Astrocyte (in vitro differentiated cells and primary cell): ENCODE measurements around the gene NRG3.

Source experiments
- EZH2 ChIP-seq: IDR thresholded peaks from 2 replicates; pipeline ENCODE4 v1.6.1; 2012; ENCODE audit warnings: mild to moderate bottlenecking, low read length, inconsistent platforms; ENCODE audit not compliant: insufficient read depth
- TF ChIP-seq, protein P1 (sequence below): IDR thresholded peaks from 2 replicates; pipeline ENCODE4 v1.5.1; 2011; ENCODE audit warnings: low read depth, mild to moderate bottlenecking, inconsistent platforms, low read length, moderate library complexity; ENCODE audit not compliant: insufficient read depth

DNA sequence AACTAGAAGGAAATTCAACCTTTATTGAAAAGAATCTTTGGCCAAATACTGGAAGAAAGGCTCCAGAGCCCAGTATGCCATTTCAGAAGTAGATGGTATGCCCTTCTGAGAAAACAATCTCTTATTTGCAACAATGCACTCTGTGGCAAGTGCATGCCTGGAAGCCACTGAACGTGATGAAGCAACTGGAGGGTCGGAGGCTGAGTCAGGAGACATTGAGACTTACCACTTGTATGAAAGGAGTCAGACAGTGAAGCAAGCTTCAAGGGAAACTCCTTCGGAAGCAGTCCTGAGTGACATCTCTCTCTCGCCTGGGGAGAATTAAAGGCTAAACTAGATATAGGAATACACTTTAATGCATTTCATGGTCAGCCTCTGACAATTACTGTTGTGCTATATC lies 353.7 kb downstream of the NRG3 start:
- TF ChIP-seq, protein P1, sequence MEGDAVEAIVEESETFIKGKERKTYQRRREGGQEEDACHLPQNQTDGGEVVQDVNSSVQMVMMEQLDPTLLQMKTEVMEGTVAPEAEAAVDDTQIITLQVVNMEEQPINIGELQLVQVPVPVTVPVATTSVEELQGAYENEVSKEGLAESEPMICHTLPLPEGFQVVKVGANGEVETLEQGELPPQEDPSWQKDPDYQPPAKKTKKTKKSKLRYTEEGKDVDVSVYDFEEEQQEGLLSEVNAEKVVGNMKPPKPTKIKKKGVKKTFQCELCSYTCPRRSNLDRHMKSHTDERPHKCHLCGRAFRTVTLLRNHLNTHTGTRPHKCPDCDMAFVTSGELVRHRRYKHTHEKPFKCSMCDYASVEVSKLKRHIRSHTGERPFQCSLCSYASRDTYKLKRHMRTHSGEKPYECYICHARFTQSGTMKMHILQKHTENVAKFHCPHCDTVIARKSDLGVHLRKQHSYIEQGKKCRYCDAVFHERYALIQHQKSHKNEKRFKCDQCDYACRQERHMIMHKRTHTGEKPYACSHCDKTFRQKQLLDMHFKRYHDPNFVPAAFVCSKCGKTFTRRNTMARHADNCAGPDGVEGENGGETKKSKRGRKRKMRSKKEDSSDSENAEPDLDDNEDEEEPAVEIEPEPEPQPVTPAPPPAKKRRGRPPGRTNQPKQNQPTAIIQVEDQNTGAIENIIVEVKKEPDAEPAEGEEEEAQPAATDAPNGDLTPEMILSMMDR: no peak
- TF ChIP-seq EZH2: no peak
